Natural killer cell (primary cell): ENCODE data around the gene RBPJL. TPM values are rescaled to one million over a fixed set of nuclear protein-coding genes. Genes with fewer than 3 reads are reported as not detected.

Source experiments
- total RNA-seq, 4 donors: library from RNA; stranded (reverse); fragments of 120-200 nt in 1 of 4; gene quantifications; one replicate each; pipeline versions ENCODE4 v1.2.3 to v1.2.4, GENCODE V29; 2013 to 2022

Gene RBPJL
- total RNA-seq, 3 donors from 2014 or later (not counting 1 experiment from before 2014, with no cell fraction given): not detected

Other genes starting within 250 kb of the RBPJL start
- not detected for gene KCNS1, start 205.7 kb upstream of the RBPJL start, total RNA-seq
- gene WFDC5, start 191.7 kb upstream of the RBPJL start, total RNA-seq: not detected
- gene WFDC12, start 182.4 kb upstream of the RBPJL start, total RNA-seq: not detected
- 1 to 10 TPM in 1 of 3 donors, not detected in 2; 2.4 TPM for gene PI3, start 131.9 kb upstream of the RBPJL start, total RNA-seq
- gene SEMG1, start 99.8 kb upstream of the RBPJL start, total RNA-seq: not detected
- gene SEMG2, start 85.5 kb upstream of the RBPJL start, total RNA-seq: not detected
- gene SLPI, start 52.3 kb upstream of the RBPJL start, total RNA-seq: under 1 TPM in 1 of 3 donors, not detected in 2; 0.90 TPM
- not detected for gene MATN4, start 1.5 kb downstream of the RBPJL start, total RNA-seq
- gene SDC4, start 41.6 kb downstream of the RBPJL start, total RNA-seq: 1 to 10 TPM in 2 of 3 donors, under 1 TPM in 1; 0.45 to 1.8 (median 1.5) TPM
- gene SYS1, start 56.3 kb downstream of the RBPJL start, total RNA-seq: 10 to 100 TPM; 73.8 to 77.4 (median 74.0) TPM
- under 1 TPM in 1 of 3 donors, not detected in 2; 0.14 TPM for gene TP53TG5, start 71.5 kb downstream of the RBPJL start, total RNA-seq
- gene DBNDD2, start 101.4 kb downstream of the RBPJL start, total RNA-seq: 10 to 100 TPM; 13.0 to 14.7 (median 13.3) TPM
- gene PIGT, start 109.3 kb downstream of the RBPJL start, total RNA-seq: 100 to 1,000 TPM; 173 to 190 (median 187) TPM
- gene WFDC2, start 162.9 kb downstream of the RBPJL start, total RNA-seq: not detected
- gene SPINT3, start 208.8 kb downstream of the RBPJL start, total RNA-seq: not detected
- gene WFDC6, start 232.6 kb downstream of the RBPJL start, total RNA-seq: not detected
- not detected for gene EPPIN, start 240.6 kb downstream of the RBPJL start, total RNA-seq